Neural cell (in vitro differentiated cells): ENCODE results near the gene KRT28. TPM values are rescaled to one million over a fixed set of nuclear protein-coding genes. Genes with fewer than 3 reads are reported as not detected.

Source experiments
- H2AFZ ChIP-seq: fragments of 200-600, 300-800 bp; sonication (generic), shearing (Covaris generic); 2 replicates; pipeline ENCODE4 v1.6.0; 2014; ENCODE audit warnings: low read depth, mild to moderate bottlenecking, antibody characterized with exemption, low read length, moderate library complexity
- H3F3A ChIP-seq: fragments of 200-600 bp; shearing (Covaris generic); 2 replicates; pipeline ENCODE4 v1.6.1; 2016; ENCODE audit warnings: mild to moderate bottlenecking, moderate library complexity, mixed read lengths, antibody characterized with exemption, low read length; ENCODE audit not compliant: insufficient read depth, poor library complexity, severe bottlenecking
- H3K27ac ChIP-seq: fragments of 200-600, 300-800 bp; sonication (generic), shearing (Covaris generic); 2 replicates; pipeline ENCODE4 v1.5.1; 2014; ENCODE audit warnings: mild to moderate bottlenecking, low read length, moderate library complexity
- H3K27me3 ChIP-seq: fragments of 300-800, 200-600 bp; sonication (generic), shearing (Covaris generic); 2 replicates; pipeline ENCODE4 v1.6.0; 2014; ENCODE audit warnings: mild to moderate bottlenecking, low read depth, low read length, moderate library complexity; ENCODE audit not compliant: insufficient read depth
- H3K36me3 ChIP-seq: fragments of 300-800, 200-600 bp; sonication (generic), shearing (Covaris generic); 2 replicates; pipeline ENCODE4 v1.5.1; 2014; ENCODE audit warnings: mild to moderate bottlenecking, antibody characterized with exemption, low read length, moderate library complexity; ENCODE audit not compliant: insufficient read depth
- H3K4me2 ChIP-seq: fragments of 300-800, 200-600 bp; sonication (generic), shearing (Covaris generic); 2 replicates; pipeline ENCODE4 v1.6.0; 2014; ENCODE audit warnings: mild to moderate bottlenecking, low read length
- H3K4me3 ChIP-seq: fragments of 300-800, 200-600 bp; sonication (generic), shearing (Covaris generic); 2 replicates; pipeline ENCODE4 v1.5.1; 2014; ENCODE audit warnings: mild to moderate bottlenecking, low read length, moderate library complexity
- H3K79me2 ChIP-seq: fragments of 200-600 bp; shearing (Covaris generic); replicated peaks from 2 replicates; pipeline ENCODE4 v1.6.0; 2014; ENCODE audit warnings: mild to moderate bottlenecking, low read length, moderate library complexity; ENCODE audit not compliant: insufficient read depth
- H3K9ac ChIP-seq: fragments of 300-800, 200-600 bp; sonication (generic), shearing (Covaris generic); 2 replicates; pipeline ENCODE4 v1.6.1; 2016; ENCODE audit warnings: mild to moderate bottlenecking, low read length, mixed read lengths
- H3K9me2 ChIP-seq: fragments of 200-600 bp; shearing (Covaris generic); 2 replicates; pipeline ENCODE4 v1.6.1; 2016; ENCODE audit warnings: mild to moderate bottlenecking, low read length, mixed read lengths; ENCODE audit not compliant: insufficient read depth
- H3K9me3 ChIP-seq: fragments of 200-600, 300-800 bp; sonication (generic), shearing (Covaris generic); 2 replicates; pipeline ENCODE4 v1.6.1; 2016; ENCODE audit warnings: mild to moderate bottlenecking, mixed run types, low read length, moderate library complexity, mixed read lengths
- H4K20me1 ChIP-seq: fragments of 200-600 bp; shearing (Covaris generic); 2 replicates; pipeline ENCODE4 v1.6.1; 2016; ENCODE audit warnings: mild to moderate bottlenecking, mixed run types; ENCODE audit not compliant: insufficient read depth
- EP300 ChIP-seq: fragments of 450-650 bp; conservative IDR thresholded peaks from 2 replicates; pipeline ENCODE4 v1.6.1; 2014; ENCODE audit warnings: antibody characterized with exemption, mild to moderate bottlenecking, moderate library complexity; ENCODE audit not compliant: poor library complexity, severe bottlenecking
- EZH2 ChIP-seq: fragments of 200-600, 300-800 bp; shearing (Covaris generic), sonication (generic); IDR thresholded peaks from 2 replicates; pipeline ENCODE4 v1.6.1; 2014; ENCODE audit warnings: antibody characterized with exemption, low read length, borderline replicate concordance, mild to moderate bottlenecking; ENCODE audit not compliant: insufficient read depth, poor library complexity, severe bottlenecking
- MXI1 ChIP-seq: fragments of 450-650 bp; conservative IDR thresholded peaks from 2 replicates; pipeline ENCODE4 v1.6.1; 2014; ENCODE audit warnings: antibody characterized with exemption, mild to moderate bottlenecking; ENCODE audit not compliant: poor library complexity, severe bottlenecking
- POLR2AphosphoS5 ChIP-seq: IDR thresholded peaks from 2 replicates; pipeline ENCODE4 v1.6.1; 2012
- RAD21 ChIP-seq: fragments of 450-650 bp; conservative IDR thresholded peaks from 2 replicates; pipeline ENCODE4 v1.6.1; 2014; ENCODE audit warnings: antibody characterized with exemption, mild to moderate bottlenecking, moderate library complexity
- SMC3 ChIP-seq: fragments of 450-650 bp; conservative IDR thresholded peaks from 2 replicates; pipeline ENCODE4 v1.6.1; 2014; ENCODE audit warnings: antibody characterized with exemption, mild to moderate bottlenecking, moderate library complexity; ENCODE audit not compliant: poor library complexity
- TAF1 ChIP-seq: IDR thresholded peaks from 2 replicates; pipeline ENCODE4 v1.6.1; 2012; ENCODE audit warnings: low read depth
- polyA plus RNA-seq: library from polyadenylated mRNA; depleted of rRNA; stranded (reverse); fragments of >200 nt; gene quantifications from 2 replicates; pipeline ENCODE4 v1.2.3, GENCODE V29; 2014
- TF ChIP-seq, protein P1 (sequence below): fragments of 450-650 bp; IDR thresholded peaks from 2 replicates; pipeline ENCODE4 v1.5.1; 2014; ENCODE audit warnings: antibody characterized with exemption, mild to moderate bottlenecking, moderate library complexity; ENCODE audit not compliant: poor library complexity, severe bottlenecking
- TF ChIP-seq, protein P2 (sequence below): IDR thresholded peaks from 2 replicates; pipeline ENCODE4 v1.6.1; 2012; ENCODE audit warnings: borderline replicate concordance

KRT28 gene
- polyA plus RNA-seq, 1 donor from 2014 or later: not detected

DNA sequence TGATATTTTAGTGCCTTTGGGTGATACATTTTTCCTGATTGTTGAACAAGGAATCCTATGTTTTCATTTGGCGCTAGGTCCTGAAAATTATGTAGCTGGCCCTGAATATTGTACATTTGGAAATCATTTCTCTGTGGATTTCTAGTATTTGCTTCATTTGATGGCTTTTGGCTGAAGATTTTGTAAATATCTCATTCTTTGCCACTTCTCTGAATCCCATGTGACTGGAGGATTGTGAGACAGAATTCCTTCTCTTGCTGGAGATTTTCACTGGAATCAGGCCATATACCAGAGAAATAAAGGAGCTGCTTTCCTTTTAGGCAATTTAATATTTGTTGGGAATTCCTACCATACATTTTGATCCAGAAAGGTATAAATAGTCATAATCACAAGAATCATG, 8.6 kb downstream of the KRT28 start:
- Histone ChIP-seq H3K9ac (no peak overlapping the region), H3K36me3 (no peaks in the 10 kb centered on the region), H3K27ac (no peak overlapping the region), H3K79me2 (no peaks in the 10 kb centered on the region), H3K9me2 (no peaks in the 10 kb centered on the region), H3F3A (no peaks in the 10 kb centered on the region), H3K4me3 (no peak overlapping the region), H3K27me3 (no peaks in the 10 kb centered on the region), H4K20me1 (no peaks in the 10 kb centered on the region), H3K9me3 (no peaks in the 10 kb centered on the region), H2AFZ (no peak overlapping the region), H3K4me2 (no peak overlapping the region)
- TF ChIP-seq TAF1 (no peak), EZH2 (no peak), POLR2AphosphoS5 (no peak), MXI1 (no peak), RAD21 (no peak), EP300 (no peak), SMC3 (no peak)
- TF ChIP-seq, protein P1, sequence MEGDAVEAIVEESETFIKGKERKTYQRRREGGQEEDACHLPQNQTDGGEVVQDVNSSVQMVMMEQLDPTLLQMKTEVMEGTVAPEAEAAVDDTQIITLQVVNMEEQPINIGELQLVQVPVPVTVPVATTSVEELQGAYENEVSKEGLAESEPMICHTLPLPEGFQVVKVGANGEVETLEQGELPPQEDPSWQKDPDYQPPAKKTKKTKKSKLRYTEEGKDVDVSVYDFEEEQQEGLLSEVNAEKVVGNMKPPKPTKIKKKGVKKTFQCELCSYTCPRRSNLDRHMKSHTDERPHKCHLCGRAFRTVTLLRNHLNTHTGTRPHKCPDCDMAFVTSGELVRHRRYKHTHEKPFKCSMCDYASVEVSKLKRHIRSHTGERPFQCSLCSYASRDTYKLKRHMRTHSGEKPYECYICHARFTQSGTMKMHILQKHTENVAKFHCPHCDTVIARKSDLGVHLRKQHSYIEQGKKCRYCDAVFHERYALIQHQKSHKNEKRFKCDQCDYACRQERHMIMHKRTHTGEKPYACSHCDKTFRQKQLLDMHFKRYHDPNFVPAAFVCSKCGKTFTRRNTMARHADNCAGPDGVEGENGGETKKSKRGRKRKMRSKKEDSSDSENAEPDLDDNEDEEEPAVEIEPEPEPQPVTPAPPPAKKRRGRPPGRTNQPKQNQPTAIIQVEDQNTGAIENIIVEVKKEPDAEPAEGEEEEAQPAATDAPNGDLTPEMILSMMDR: no peak
- TF ChIP-seq, protein P2, sequence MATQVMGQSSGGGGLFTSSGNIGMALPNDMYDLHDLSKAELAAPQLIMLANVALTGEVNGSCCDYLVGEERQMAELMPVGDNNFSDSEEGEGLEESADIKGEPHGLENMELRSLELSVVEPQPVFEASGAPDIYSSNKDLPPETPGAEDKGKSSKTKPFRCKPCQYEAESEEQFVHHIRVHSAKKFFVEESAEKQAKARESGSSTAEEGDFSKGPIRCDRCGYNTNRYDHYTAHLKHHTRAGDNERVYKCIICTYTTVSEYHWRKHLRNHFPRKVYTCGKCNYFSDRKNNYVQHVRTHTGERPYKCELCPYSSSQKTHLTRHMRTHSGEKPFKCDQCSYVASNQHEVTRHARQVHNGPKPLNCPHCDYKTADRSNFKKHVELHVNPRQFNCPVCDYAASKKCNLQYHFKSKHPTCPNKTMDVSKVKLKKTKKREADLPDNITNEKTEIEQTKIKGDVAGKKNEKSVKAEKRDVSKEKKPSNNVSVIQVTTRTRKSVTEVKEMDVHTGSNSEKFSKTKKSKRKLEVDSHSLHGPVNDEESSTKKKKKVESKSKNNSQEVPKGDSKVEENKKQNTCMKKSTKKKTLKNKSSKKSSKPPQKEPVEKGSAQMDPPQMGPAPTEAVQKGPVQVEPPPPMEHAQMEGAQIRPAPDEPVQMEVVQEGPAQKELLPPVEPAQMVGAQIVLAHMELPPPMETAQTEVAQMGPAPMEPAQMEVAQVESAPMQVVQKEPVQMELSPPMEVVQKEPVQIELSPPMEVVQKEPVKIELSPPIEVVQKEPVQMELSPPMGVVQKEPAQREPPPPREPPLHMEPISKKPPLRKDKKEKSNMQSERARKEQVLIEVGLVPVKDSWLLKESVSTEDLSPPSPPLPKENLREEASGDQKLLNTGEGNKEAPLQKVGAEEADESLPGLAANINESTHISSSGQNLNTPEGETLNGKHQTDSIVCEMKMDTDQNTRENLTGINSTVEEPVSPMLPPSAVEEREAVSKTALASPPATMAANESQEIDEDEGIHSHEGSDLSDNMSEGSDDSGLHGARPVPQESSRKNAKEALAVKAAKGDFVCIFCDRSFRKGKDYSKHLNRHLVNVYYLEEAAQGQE: no peak

DNA sequence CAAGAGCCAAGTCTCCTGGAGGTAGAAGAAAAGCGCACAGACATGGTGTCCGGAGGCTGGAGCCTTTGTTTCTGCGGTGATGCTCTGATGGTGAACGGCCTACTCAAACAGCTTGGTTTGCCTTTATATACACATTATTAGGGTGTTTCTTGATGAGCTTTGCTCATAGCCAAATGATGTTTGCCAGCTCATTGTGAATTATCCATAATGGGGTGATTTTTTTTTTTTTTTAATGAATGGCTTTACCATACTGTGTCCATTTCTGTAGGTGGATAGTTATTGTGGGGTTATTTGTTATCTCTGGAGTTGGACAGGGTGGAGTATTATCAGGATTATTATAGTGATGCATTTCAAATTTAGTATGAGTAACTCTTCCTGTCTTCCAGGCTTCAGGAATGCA, 17.3 kb downstream of the KRT28 start, which contains the start of gene KRT27:
TSS of gene KRT27 (minus strand) at position 101 of the 400 bp plus-strand sequence. CDS start at position 44, 57 bp downstream.
- TF ChIP-seq EZH2 (no peak), EP300 (no peak), TAF1 (no peak)
- Histone ChIP-seq H3K27me3 (no peaks in the 10 kb centered on the region), H3K9ac (no peak within 1 kb of the TSS), H2AFZ (no peak within 1 kb of the TSS), H4K20me1 (no peaks in the 10 kb centered on the region), H3K4me2 (no peak within 1 kb of the TSS), H3K27ac (no peak within 1 kb of the TSS), H3K9me2 (no peaks in the 10 kb centered on the region), H3K36me3 (no peaks in the 10 kb centered on the region), H3K79me2 (no peaks in the 10 kb centered on the region), H3K9me3 (no peaks in the 10 kb centered on the region), H3F3A (no peaks in the 10 kb centered on the region), H3K4me3 (no peak within 1 kb of the TSS)
